Body of pancreas (tissue), 4 donors: Measurements from ENCODE around the gene TMEM79. TPM values are rescaled to one million over a fixed set of nuclear protein-coding genes. Genes with fewer than 3 reads are reported as not detected.

Experiments used
- ATAC-seq: fragments of 150-250 bp; one replicate; pipeline ENCODE4 v1.9.1; 2016
- DNase-seq, 4 donors: peaks; one replicate each; pipeline ENCODE4 v3.0.0-alpha.2; 2019
- H3K27ac ChIP-seq, 4 donors: fragments of 200-600 bp; sonication (generic); 1 replicate in 3 of 4; 2 replicates in 1 of 4; pipeline versions ENCODE4 v1.5.1 to v1.6.1; 2016 to 2019; ENCODE audit warnings: mild to moderate bottlenecking in 1 of 4, mixed read lengths in 1 of 4, moderate library complexity in 1 of 4
- H3K27me3 ChIP-seq, 2 donors: fragments of 200-600 bp; sonication (generic); one replicate each; pipeline ENCODE4 v1.6.0; 2016; ENCODE audit warnings: mild to moderate bottlenecking in 1 of 2
- H3K36me3 ChIP-seq, 2 donors: fragments of 200-600 bp; sonication (generic); replicated peaks in 1 of 2; 2 replicates each; pipeline ENCODE4 v1.5.1; 2016; ENCODE audit warnings: low read depth in 2 of 2; ENCODE audit not compliant: insufficient read depth in 1 of 2
- H3K4me1 ChIP-seq: fragments of 200-600 bp; sonication (generic); one replicate; pipeline ENCODE4 v1.6.0; 2016
- H3K4me3 ChIP-seq, 2 donors: fragments of 200-600 bp; sonication (generic); 1 replicate in 1 of 2; 2 replicates in 1 of 2; pipeline ENCODE4 v1.5.1; 2016 to 2019
- H3K9me3 ChIP-seq, 3 donors: fragments of 200-600 bp; sonication (generic); 1 replicate in 2 of 3; 2 replicates in 1 of 3; pipeline ENCODE4 v1.5.1; 2016
- CTCF ChIP-seq, 7 experiments: fragments of 450-650 bp in 4 of 7; fragments of 200-600 bp in 3 of 7; sonication (generic) in 3 of 7; IDR thresholded peaks; one replicate each; pipeline ENCODE4 v1.5.1; 2016 to 2019; ENCODE audit warnings: antibody characterized with exemption in 7 of 7
- POLR2A ChIP-seq, 3 donors: fragments of 450-650 bp; IDR thresholded peaks; one replicate each; pipeline ENCODE4 v1.6.1; 2016; ENCODE audit warnings: antibody characterized with exemption in 3 of 3, mild to moderate bottlenecking in 2 of 3
- WGBS, 2 donors: methylation state at CpG; one replicate each; pipeline ENCODE4 v1.1.5; 2017; 5-methylcytosine and 5-hydroxymethylcytosine counted together
- intact Hi-C: fragments of 100-400 bp; cut with DNase I; formaldehyde crosslinking; loops from one replicate; pipeline ENCODE4 v1.15.1; 2023
- total RNA-seq, 2 donors: library from RNA; depleted of rRNA; stranded (reverse); fragments of >200 nt; gene quantifications; one replicate each; pipeline ENCODE4 v1.1.0, GENCODE V29; 2016

TMEM79 gene
- total RNA-seq, 2 donors from 2014 or later = 2.3 TPM; not detected in 1

DNA sequence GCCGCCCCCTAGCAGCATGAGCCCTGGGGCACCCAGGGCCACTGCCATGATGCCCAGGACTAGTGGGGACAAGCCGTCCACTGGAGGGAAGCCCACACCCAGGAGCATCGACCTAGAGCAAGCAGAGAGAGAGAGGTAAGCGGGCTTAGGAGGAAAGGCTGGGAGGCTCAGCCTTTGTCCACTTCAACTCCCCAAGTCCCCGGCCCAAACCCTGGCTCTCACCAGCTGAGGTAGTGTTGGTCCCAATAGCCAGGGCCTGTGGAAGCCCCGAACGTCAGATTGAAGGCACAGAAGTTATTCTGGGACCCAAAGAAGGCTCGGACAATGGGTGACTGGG lies 8.9 kb downstream of the TMEM79 start:
- TF ChIP-seq POLR2A (IDR thresholded peaks at IDR 0.05) (no peak), CTCF (IDR thresholded peaks at IDR 0.05) (no peak)
- Histone ChIP-seq H3K4me3 (no peak overlapping the region), H3K27me3 (no peaks in the 10 kb centered on the region), H3K27ac (no peak overlapping the region), H3K9me3 (no peaks in the 10 kb centered on the region), H3K36me3 (no peaks in the 10 kb centered on the region), H3K4me1 (peaks cover 28% of the 10 kb centered on the region)
- WGBS, 2 donors = 84 to 93% methylated on average over 7 to 8 of the region's 8 CpGs
- intact Hi-C loops = no loop called here
- no peak for DNase-seq
- ATAC-seq = no peak

GRCh38 chr1:156293895-156294294 lies 9.8 kb downstream of the TMEM79 start:
- intact Hi-C loops = no loop called here
- Histone ChIP-seq H3K9me3 (no peaks in the 10 kb centered on the region), H3K27ac (no peak overlapping the region), H3K4me3 (no peak overlapping the region), H3K27me3 (no peaks in the 10 kb centered on the region), H3K4me1 (peaks cover 28% of the 10 kb centered on the region), H3K36me3 (no peaks in the 10 kb centered on the region)
- no peak for DNase-seq
- 67 to 90% methylated on average over 3 to 9 of the region's 9 CpGs for WGBS, 2 donors
- no peak for ATAC-seq
- TF ChIP-seq POLR2A (IDR thresholded peaks at IDR 0.05) (no peak), CTCF (IDR thresholded peaks at IDR 0.05) (no peak)

DNA sequence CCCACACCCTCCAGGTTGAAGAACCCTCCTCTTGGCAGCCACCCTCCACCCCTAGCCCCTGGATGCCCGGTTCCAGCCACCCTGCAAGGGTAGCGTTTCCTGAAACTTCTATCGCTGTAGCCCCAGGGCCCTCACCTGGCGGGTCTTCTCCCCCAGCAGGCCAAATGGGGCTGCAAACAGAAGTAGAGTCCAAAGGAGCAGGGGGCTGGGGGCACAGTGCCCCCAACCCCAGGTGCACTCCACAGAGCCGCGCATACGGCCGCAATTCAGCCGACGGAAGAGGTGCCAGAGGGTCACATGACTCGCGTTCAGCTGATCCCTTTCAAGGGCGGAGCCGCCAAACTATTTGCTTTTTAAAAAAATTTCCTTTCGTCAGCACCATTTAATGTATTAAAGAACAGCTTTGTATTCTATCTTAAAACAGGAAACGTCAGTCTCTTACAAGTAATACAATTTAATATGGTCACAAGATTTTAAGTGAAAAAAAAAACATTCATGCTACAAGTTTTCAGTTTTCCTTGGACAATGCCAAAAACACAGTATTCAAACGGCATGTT lies 11.3 kb downstream of the TMEM79 start, which contains the start of gene GLMP:
Gene GLMP (minus strand): TSS at position 289 of the 557 bp plus-strand sequence. CDS start 34 bp downstream, at position 255.
- Histone ChIP-seq H3K4me3 (peak within 1 kb of the TSS; percentile 65 to 76), H3K9me3 (no peaks in the 10 kb centered on the region), H3K27me3 (no peaks in the 10 kb centered on the region), H3K4me1 (peaks cover 28% of the 10 kb centered on the region), H3K36me3 (no peaks in the 10 kb centered on the region), H3K27ac (peak within 1 kb of the TSS in 3 of 4 donors; percentile 35 to 52 (median 36))
- DNase-seq (peak; percentile 70 to 83 (median 72)), ATAC-seq (peak; percentile 66)
- TF ChIP-seq POLR2A (IDR thresholded peaks at IDR 0.05) = peak in 2 of 3 donors; percentile 30 to 41
- TF ChIP-seq CTCF (IDR thresholded peaks at IDR 0.05) = no peak
- intact Hi-C loops = no loop called here
- WGBS, 2 donors = 0 to 1% methylated on average over 16 to 17 of the region's 17 CpGs

- Histone ChIP-seq H3K27ac (no peak within 1 kb of the TSS), H3K4me1 (peaks cover 14% of the 10 kb centered on the region), H3K4me3 (no peak within 1 kb of the TSS), H3K27me3 (no peaks in the 10 kb centered on the region), H3K36me3 (no peaks in the 10 kb centered on the region), H3K9me3 (no peaks in the 10 kb centered on the region)
- WGBS, 2 donors = 83 to 87% methylated on average over 19 of the region's 19 CpGs
- ATAC-seq (no peak), DNase-seq (no peak)
- intact Hi-C loops = no loop called here
- TF ChIP-seq POLR2A (IDR thresholded peaks at IDR 0.05) (no peak), CTCF (IDR thresholded peaks at IDR 0.05) (no peak)
Observed at GRCh38 chr1:156298852-156299357, 14.8 kb downstream of the TMEM79 start, which contains the start of gene VHLL. Gene VHLL, minus strand, starts transcription at chr1:156299307. Its CDS starts 118 bp downstream, at chr1:156299189.

DNA sequence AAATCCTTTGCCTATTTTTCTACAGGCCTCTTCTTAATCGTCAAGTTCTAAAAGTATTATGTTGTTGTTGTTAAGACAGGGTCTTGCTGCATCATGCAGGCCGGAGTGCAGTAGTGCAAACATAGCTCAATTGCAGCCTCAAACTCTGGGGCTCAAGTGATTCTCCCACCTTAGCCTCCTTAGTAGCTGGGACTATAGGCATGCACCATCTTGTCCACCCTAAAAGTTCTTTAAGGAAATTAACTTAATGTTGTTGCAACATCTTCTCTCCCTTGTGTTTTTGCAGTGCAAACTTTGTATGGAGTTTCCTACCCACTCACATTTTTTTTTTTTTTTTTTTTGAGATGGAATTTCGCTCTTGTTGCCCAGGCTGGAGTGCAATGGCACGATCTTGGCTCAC lies 19.1 kb downstream of the TMEM79 start:
- no peak for TF ChIP-seq POLR2A (IDR thresholded peaks at IDR 0.05)
- TF ChIP-seq CTCF (IDR thresholded peaks at IDR 0.05) = no peak
- Histone ChIP-seq H3K27ac (no peak overlapping the region), H3K4me3 (no peak overlapping the region), H3K27me3 (no peaks in the 10 kb centered on the region), H3K9me3 (no peaks in the 10 kb centered on the region), H3K4me1 (no peaks in the 10 kb centered on the region), H3K36me3 (peaks cover 0 to 6% of the 10 kb centered on the region in 2 donors)
- WGBS, 2 donors = 95 to 96% methylated on average over 4 of the region's 4 CpGs
- ATAC-seq (no peak), DNase-seq (no peak)
- intact Hi-C loops = no loop called here
